ENCODE results near the gene PAX7.

GRCh38 chr1:18638835-18639364 lies 8.3 kb downstream of the PAX7 start:
- TF ChIP-seq CTCF (IDR thresholded peaks at IDR 0.05; ENCODE audit: insufficient read depth, low read depth, low read length) = no peak
- no peak for TF ChIP-seq EZH2 (IDR thresholded peaks at IDR 0.05; ENCODE audit: insufficient read depth, low read length)

Measured in astrocyte (in vitro differentiated cells and primary cell).